ENCODE results near the gene TBC1D8B.

DNA sequence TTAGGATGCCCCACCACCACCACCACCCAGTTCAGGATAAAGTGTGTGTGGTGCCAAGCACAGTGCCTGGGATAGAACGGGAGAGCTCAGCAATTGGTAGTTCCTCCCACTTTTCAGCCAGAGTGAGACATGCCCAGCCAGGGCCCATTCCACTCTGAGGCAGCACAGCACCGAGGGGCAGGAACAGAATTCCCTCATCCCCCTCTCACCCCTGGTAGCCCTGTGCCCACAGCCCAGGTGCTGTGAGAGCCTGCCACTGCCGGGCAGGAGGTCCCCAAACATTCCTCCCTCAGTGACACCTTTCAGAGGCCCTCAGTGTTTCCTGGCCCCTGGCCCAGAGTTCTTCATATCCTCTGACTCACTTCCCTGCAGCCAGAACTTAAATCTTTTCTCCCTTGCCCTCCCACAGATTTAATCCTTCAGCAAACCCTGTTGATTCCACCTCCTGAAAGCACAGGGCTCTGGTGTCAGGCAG lies 92.5 kb downstream of the TBC1D8B start:
- TF ChIP-seq GATA3 (IDR thresholded peaks at IDR 0.05; ENCODE audit: low read depth, low read length): no peak
- TF ChIP-seq GATA2 (IDR thresholded peaks at IDR 0.05; ENCODE audit: low read depth, low read length): no peak
